Astrocyte of the hippocampus (primary cell): ENCODE measurements around the gene KRTAP26-1.

Experiments
- DNase-seq: peaks from one replicate; pipeline ENCODE4 v3.0.0; 2011; ENCODE audit warnings: low read depth, low spot score

KRTAP26-1 gene

GRCh38 chr21:30320215-30320614 lies at the start of gene KRTAP26-1:
Gene KRTAP26-1, minus strand, starts transcription at chr21:30320315. Its CDS starts 280 bp downstream, at chr21:30320035.
- DNase-seq: no peak

GRCh38 chr21:30355906-30356305 lies 35.8 kb upstream of the KRTAP26-1 start:
- no peak for DNase-seq

- no peak for DNase-seq
Observed at GRCh38 chr21:30354308-30355005, 34.3 kb upstream of the KRTAP26-1 start.

GRCh38 chr21:30351534-30351933 lies 31.4 kb upstream of the KRTAP26-1 start:
- no peak for DNase-seq

GRCh38 chr21:30349572-30349971 lies 29.5 kb upstream of the KRTAP26-1 start:
- no peak for DNase-seq

GRCh38 chr21:30348506-30348905 lies 28.4 kb upstream of the KRTAP26-1 start, which contains the start of gene KRTAP23-1:
Gene KRTAP23-1, minus strand, starts transcription at chr21:30348606. Its CDS starts 0 bp downstream, at chr21:30348606.
- DNase-seq: no peak

- DNase-seq: no peak
Observed at GRCh38 chr21:30345014-30345413, 24.9 kb upstream of the KRTAP26-1 start.

GRCh38 chr21:30340714-30341573 lies 20.8 kb upstream of the KRTAP26-1 start:
- peak; percentile 56 for DNase-seq

GRCh38 chr21:30338717-30339116 lies 18.6 kb upstream of the KRTAP26-1 start:
- no peak for DNase-seq

- DNase-seq: no peak
Observed at GRCh38 chr21:30337772-30338171, 17.7 kb upstream of the KRTAP26-1 start.

- DNase-seq: no peak
Observed at GRCh38 chr21:30337276-30337744, 17.2 kb upstream of the KRTAP26-1 start, which contains the start of gene KRTAP27-1. Gene KRTAP27-1, minus strand, starts transcription at chr21:30337694. Its CDS starts 26 bp downstream, at chr21:30337668.

- DNase-seq: peak; percentile 22
Observed at GRCh38 chr21:30336596-30336995, 16.5 kb upstream of the KRTAP26-1 start.

GRCh38 chr21:30333736-30334135 lies 13.6 kb upstream of the KRTAP26-1 start:
- no peak for DNase-seq

- DNase-seq: no peak
Observed at GRCh38 chr21:30332681-30333080, 12.6 kb upstream of the KRTAP26-1 start.

GRCh38 chr21:30329203-30329875 lies 9.2 kb upstream of the KRTAP26-1 start:
- peak; percentile 27 for DNase-seq

GRCh38 chr21:30326390-30326789 lies 6.3 kb upstream of the KRTAP26-1 start:
- no peak for DNase-seq

- DNase-seq: no peak
Observed at GRCh38 chr21:30315701-30316100, 4.4 kb downstream of the KRTAP26-1 start.

GRCh38 chr21:30306884-30307283 lies 13.2 kb downstream of the KRTAP26-1 start:
- no peak for DNase-seq

- no peak for DNase-seq
Observed at GRCh38 chr21:30305136-30305535, 15.0 kb downstream of the KRTAP26-1 start.

- no peak for DNase-seq
Observed at GRCh38 chr21:30289215-30289614, 30.9 kb downstream of the KRTAP26-1 start, which contains the start of gene KRTAP25-1. Gene KRTAP25-1, minus strand, starts transcription at chr21:30289514. Its CDS starts 24 bp downstream, at chr21:30289490.

GRCh38 chr21:30282850-30283249 lies 37.3 kb downstream of the KRTAP26-1 start, which contains the start of gene KRTAP24-1:
Gene KRTAP24-1, minus strand, starts transcription at chr21:30282950. Its CDS starts 18 bp downstream, at chr21:30282932.
- no peak for DNase-seq

GRCh38 chr21:30271611-30272010 lies 48.5 kb downstream of the KRTAP26-1 start:
- no peak for DNase-seq
